HG03565 (cell line): ENCODE data around the gene KIF26B.

Experiments used
- ATAC-seq: cut with Tn5 transposase; IDR thresholded peaks from one replicate; pipeline ENCODE4 v1.9.1; 2021; ENCODE audit warnings: mild to moderate bottlenecking, moderate library complexity; ENCODE audit not compliant: unreplicated experiment

The KIF26B gene

DNA sequence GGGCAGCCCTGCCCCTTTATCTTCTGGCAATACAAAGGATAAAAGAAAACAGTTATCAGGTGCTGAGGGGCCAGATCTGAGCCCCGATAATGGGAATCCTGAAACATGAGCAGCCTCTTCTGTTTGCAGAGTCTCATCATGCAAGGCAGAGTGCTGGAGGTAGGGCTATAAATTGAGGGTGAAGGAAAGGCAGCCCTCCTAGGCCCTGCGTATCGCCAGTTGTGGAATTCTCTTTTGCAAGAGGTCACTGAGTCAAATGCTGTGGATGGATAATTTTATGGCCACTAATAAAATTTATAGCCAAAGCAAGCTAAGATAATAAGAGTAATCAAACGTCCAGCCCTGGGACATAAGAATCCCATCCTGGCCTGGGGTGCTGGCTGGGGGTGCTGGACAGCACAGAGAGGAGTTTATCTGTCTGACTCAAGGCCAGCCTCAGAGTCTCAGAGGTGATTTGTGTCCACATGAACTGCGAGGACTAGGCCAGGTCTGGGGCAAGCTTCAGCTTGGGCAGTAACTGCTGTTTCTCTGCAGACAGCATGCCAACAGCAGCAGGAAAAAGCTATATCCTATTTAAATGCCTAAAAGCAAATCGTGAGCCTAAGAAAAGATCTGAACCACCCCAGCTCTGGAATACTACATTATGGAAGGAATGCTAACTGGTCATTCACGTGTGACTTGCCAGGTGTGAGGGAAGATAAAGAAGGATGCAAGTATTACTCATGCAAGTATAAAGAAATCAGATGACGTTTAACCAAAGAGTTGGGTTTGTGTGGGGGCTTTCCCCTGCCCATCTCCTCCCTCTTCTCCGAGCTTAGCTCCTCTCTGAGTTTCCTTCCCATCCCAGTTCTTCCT is 254.8 kb downstream of the KIF26B start:
- no peak for ATAC-seq

DNA sequence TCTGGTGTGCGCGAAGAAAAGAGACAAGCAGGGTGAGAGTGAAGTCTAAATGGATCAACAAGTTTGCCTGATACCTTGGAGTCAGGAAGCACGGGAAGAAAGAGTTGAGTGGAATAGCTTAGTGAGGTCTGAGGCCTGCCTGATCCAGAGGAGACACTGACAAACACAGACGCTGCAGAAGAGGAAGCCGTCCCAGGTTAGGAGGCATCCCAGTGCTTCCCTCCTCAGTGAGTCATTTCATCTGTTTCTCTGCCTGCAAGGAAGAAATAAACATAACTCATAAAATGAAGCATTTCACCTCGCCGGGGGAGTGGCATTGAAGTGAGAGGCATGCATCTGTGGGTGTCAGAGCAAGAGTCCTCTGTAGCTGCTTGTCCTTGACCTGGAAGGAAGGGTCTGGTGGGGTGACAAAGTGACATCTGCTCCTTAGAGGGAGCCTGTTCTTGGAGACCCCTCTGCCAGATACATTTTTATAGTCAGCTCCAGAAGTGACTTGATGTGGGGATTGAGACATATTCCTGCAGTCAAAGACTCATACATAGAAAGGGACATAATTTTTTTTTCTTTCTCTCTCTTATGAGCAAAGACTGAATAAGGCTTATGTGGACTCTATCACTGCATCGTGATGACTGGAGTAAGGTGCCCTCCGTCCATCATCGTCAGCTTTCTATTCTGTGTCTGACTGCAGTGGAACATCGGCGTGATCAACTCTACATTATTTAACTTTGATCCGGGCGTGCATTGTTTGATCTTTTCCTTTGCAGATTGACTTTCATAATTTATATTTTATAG is 256.7 kb downstream of the KIF26B start:
- no peak for ATAC-seq

DNA sequence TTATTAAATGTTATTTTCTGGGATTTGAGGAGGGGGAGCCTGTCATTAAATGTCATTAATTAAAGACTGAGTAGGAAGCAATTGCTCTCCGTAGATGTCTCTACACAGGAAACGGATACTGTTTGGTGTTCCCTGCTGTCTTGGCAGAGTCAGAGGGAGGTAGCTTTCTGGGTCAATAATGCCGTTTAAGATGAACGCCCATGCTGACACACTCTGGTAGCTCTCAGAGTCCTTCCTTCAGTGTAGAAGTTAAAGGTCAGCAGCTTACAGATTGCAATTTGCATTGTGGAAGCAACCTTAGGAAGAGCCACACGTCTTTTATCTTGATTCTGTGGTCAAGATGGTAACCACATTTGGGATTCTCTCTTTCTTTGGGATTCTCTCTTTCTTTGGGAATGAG is 257.5 kb downstream of the KIF26B start:
- ATAC-seq, result no peak

DNA sequence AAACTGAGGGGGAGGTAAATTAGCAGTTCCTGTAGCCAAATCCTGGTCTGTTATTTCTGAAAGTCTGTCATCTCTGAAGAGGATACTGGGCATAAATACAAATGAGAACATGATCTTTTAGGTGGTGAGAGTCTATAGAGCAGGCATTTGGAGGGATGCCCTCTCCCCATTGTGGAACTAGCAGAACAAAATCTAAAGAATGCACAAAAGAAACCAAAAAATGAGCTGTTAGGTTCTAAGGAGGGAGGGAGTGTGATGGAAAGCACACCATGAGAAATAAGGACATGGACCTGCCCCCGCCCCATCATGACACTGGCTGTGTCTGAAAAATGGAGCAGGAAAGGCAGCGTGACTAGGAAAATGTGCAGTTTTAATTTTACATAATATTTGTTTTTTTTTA is 262.0 kb downstream of the KIF26B start:
- no peak for ATAC-seq

DNA sequence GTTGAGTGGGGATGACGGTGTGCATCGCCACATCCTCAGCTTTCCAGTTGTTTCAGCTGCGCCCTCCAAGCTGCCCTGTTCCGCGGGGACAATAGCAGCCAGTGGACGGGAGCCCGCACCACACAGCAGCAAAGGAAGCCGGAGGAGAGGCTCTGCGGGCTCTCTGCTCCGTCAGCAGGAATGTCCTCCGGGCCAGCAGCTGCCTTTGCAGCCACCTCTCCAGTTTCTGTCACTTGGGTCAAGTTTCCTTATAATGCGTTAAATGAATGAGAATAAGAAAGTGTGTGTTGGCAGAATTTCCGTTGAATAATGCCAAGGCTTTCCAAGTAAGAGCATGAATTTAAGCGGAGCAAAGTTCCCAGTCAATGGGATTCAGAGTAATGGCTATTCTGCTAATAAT is 263.3 kb downstream of the KIF26B start:
- ATAC-seq, result no peak

DNA sequence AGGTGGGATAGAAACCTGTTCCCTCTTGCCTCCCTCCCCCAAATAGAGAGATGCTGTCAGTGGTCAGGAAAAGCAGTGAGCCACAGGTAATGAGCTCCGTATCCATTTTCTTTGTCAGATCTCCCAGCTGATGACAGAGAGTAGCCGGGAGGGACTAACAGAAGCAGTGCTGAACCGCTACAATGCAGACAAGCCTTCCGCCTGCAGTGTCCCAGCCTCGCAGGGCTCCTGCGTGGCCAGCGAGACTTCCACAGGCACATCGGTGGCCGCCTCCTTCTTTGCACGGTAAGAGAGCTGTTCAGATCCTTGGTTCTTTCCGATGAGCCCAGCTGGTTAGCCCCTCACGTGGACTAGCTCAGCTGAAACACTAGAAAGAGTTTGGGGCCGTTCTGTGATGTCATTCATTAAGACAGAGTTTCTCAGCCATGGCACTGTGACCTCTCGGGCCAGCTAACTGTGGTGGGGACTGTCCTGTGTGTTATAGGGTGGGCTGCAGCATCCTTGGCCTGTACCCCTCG is 264.7 kb downstream of the KIF26B start:
- ATAC-seq, result no peak

DNA sequence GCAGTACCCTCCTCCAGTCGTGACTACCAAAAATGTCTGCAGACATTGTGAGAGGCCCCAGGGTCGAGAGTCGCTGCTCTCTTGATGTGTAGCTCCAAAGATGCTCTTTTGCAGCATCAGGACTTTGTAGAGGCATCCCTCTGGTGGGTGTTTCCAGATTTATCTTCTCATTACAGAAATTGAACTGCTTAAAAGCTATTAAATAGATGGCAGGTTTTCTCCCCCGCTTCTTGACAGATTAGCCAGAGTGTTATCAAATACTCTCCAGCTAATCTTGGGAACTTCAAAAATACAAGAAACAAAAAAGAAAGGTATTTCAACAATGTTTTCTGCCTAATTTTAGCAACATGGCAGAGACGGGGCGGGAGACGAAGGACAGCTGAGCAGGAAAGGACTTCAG is 265.2 kb downstream of the KIF26B start:
- no peak for ATAC-seq

DNA sequence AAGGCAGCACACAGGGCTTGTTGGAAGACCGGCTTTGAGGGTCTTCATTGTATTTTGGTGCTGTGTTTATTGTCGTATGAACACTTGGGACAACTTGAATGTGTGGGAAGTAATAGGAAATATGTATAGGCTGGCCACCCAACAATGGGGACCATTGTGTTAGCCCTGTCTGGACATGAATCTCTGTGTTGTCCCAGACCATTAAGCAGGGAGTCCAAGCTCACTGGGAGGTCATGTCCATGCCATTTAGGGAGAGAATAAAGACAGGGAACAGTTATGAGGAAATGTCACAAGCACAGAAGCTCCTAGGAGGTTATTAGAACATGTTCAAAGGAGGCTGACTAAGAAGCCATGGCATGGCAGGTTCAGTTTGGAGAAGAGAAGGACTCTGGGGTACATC is 266.1 kb downstream of the KIF26B start:
- no peak for ATAC-seq

DNA sequence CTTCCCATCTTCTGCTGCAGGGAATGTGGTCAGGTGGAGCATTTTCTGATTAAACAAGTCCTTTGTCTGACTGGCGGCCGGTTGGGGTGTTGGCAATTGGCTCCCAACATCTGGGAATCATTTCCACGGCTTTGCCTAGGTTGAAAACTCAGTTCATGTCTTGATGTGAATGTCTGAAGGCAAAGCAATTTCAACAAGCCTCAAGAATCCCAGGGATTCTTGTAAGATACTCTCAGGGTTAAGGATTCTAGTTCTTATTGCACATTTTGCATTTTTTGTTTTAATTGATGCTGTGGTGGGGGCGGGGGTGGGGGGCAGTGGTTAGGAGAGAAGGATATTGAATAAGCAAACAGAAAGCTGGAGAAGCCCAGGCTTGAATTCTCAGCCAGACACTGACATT is 273.9 kb downstream of the KIF26B start:
- no peak for ATAC-seq

DNA sequence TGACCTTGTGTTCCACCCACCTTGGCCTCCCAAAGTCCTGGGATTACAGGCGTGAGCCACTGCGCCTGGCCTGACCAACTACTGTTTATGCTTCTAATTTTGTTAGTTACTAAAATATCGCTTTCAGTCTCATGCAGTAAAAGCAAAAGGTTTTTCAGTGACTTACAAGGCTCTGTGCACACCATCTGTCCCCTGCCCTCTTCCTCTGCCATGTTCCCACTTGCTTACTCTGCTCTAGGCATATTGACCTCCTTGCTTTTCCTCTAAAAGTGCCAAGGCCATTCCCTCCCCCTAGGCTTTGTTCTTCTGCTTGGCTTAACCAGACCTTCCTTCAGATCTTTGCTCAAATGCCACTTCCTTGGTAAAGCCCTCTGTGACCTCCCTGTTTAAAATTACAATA is 276.9 kb downstream of the KIF26B start:
- ATAC-seq, result no peak

DNA sequence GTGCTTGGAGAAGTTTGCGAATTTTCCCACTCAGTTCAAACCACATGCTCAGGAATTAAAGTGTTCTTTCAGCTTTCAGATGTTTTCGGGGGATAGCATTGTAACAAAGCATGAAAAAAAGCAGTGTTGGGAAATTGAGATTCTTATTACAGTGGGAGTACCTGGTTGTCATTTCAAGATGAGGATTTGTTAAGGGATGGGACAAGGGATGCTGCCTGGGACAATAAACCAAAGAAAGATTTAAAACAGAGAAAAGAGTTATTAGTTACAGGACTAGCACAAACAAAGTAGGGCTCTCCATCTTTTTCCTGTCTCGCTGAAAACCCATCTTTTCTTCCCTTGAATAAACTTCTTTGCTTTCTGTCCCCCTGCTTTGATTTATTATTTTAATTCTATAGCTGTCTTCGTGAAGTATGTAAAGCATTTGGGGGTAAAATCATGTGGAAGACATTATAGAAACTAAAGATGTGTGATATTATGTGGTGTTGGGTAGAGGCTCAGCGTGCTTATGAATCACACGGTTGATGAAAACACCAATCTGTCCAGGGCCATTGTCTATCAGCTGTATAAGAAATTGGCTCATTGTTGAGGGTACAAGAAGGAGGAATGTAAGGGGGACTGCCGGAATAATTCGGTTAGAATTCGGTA is 277.6 kb downstream of the KIF26B start:
- no peak for ATAC-seq

DNA sequence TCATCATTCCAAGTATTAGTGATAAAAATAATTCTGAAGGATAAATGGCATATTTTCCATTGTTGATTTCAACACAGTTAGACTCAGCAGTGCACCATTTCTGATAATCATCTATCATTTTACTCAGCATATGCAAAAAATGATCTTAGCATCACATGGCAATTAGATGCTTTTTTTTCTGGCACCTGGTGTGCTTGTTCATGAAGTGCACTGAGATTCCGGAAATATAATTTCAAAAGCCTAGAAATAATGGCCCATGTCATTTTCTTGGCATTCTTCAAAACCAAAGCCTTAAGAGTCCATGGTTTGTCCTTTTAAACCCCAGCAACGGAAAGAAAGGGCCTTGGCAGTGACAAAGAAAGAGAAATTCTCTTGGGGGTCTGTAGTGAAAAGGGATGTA is 278.8 kb downstream of the KIF26B start:
- ATAC-seq, result no peak

DNA sequence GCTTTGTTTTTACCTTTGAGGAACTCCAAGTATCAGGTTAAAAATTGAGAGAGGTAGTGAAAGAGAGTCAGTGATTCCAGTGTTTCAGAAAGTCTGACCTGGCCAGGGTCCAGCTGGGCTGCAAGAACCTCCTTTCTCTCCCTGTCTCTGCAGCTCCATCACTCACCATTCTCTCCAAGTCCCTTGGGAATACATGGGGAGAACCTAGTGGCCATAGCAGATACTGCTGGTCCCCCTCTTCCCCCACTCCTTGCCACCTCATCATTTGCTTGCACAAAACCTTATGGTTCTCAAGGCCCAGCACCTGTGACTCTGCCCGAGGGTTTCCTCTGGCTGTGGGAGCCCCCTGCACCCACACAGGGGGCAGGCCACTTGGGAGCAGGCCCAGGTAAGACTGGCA is 279.5 kb downstream of the KIF26B start:
- ATAC-seq, result no peak

DNA sequence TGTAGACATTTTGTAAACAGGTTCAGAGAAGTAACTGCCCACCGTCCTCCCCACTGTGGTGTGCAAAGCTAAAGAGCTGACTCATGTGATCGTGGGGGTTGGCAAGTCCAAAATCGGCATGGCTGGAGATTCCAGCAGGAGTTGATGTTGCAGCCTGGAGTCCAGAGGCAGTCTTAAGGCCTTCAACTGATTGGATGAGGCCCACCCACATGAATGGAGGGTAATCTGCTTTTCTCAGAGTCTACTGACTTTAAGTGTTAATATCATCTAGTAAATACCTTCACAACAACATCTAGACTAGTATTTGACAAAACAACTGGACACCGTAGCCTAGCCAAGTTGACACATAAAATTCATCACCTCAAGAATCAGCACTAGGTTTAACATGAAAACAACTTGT is 281.6 kb downstream of the KIF26B start:
- ATAC-seq, result no peak

DNA sequence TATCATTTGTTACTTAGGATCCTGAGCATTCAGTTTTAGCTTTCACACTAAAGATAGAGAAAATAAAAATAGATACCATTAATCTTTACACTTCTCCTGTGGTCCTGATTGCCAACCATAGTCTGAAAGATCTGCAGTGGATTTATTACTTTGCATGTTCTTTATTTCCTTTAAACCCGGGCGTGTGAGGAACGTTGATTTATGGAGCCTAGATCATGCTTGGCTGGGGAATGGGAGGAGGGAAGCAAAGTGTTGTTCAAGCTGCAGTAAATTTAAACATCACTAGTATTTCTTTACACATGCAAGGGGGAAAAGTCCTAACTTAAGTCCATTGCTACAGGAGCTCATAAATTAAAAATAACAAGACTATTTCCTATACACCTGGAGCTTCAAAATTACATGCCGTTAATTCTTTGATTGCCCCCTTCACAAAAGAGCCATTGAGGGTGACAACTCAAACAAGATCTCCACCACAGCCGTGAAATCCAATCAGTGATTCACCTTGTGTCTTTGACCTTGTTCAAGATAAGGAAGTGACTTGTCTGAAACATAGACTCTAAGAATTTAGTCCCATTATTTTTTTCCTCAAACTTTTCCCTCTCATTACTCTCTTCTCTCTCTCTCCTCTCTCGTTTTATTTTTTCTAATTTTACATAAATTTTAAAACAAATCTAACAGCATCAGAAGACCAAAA is 282.7 kb downstream of the KIF26B start:
- ATAC-seq, result no peak

DNA sequence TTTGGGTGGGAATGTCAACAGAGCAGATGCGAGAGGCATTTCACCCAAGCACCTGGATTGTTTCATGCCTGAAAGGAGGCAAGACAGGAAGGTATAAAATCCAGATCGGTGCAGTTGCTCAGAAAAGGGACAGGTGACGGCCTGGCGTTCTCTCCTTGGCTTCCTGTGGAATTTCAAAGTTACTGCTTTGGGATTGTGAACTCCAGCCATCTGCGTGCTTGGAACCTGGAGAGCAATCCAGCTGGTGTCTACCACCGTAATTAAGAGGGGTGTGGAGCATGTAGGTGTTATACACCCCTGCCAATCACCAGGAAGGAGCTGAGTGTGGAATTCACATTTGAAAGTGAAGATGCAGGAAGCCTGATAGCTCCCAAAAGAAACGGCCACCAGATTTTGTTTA is 286.1 kb downstream of the KIF26B start:
- ATAC-seq, result no peak

DNA sequence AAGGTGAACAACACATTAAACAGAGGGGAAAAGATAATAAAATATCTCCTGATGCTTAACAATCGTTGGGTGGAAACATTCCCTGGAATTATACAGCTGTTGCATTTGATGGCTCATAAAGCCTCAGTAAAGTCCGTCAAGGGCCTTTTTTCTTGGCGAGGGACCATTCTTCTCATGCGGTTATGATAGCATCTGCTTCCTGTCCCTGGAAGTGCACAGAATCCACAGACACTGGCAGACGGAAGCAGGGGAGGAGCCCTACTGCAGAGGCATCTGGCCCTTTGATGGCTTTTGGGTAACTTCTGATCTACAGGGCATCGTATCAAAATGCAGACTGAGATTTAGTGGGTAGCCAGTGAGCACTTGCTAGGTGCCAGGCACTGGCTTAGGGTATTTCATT is 286.9 kb downstream of the KIF26B start:
- no peak for ATAC-seq

DNA sequence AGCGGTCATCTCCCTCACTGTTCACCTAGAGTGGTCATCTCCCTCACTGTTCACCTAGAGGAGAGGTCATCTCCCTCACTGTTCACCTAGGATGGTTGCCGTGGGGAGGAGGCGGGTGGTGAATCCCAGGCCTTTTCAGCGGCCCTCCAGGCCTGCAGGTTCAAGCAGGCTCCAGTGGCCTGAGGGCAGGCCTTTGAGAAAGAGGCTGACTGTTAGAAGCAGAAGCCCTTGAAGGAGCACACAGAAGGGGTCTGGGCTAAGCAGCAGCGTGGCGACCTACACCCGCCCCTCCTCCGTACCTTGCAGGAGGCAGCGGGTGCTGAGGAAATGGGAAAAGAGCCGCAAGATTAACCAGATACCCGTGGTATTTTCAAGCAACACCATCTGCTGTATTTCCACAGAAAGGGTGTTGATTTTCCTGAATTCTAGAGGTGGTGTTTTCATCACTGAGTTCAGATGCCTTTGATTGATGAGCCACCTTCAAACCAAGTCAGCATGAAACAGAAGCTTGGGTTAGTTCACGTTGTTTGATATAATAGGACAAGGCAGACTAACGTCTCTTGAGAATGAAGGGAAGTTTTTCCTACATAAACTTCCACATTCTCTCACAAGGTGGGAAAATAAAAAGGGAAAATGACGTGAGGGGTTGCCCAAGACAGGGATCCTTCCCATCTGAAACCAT is 289.5 kb downstream of the KIF26B start:
- no peak for ATAC-seq

DNA sequence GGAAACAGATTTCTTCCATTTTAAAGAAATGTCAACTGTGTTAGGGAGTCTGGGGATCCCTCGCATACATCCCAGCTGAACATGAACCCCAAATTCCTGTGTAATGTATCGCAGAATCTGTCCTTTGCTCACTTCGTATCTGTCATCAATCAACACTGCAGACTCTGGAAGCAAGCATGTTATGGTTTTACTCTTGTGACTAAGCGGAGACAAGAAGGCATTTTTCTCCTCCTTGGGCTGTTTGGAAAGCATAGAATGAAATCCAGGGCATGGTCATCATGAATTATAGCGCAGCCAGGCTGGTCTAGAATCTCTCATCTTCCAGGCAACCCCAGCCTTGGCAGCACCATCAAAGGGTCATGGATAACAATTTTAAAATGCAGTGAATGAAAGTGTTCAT is 290.2 kb downstream of the KIF26B start:
- ATAC-seq, result no peak

DNA sequence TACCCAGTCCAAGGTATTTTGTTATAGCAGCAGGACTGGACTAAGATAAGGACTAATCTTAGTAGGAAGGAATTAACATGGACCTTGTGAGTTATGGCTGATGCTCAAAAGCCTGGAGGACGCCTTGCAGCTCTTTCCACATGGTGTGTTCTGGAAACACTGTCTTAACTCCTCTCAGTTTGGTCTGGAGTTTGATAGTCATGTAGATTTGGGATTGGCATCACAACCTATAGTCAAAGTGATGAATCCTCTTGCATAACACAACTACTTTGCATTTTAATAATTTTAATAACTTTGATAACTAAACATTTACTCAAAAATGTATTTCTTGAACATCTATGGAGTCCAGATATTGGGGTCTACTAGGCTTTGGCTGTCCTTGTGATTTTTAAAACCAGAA is 293.7 kb downstream of the KIF26B start:
- no peak for ATAC-seq
